GM12874 (cell line): ENCODE results near the gene TOGARAM1.

ENCODE experiments used
- TF ChIP-seq, protein P1 (sequence below): IDR thresholded peaks from 2 replicates; pipeline ENCODE4 v1.5.1; 2011; ENCODE audit warnings: low read depth, mild to moderate bottlenecking, control low read depth, low read length, moderate library complexity; ENCODE audit not compliant: insufficient read depth

Gene TOGARAM1

DNA sequence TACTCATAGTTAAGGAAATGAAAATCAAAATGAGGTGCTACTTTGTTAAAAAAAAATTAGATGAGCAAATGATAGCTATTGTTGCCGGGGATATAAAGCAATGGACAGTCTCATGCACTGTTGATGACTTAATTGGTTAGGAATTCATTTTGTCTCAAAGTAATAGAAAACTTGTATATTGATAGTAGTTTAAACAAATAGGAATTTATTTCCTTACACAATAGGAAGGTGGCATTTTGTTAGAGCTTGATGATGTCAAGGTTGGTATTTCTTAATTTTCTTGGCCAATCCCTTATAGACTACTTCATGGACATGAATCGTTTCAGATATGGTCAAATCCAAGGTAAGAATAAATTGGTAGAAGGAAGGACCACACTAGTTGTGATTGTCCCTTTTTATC, 129.7 kb downstream of the TOGARAM1 start:
- TF ChIP-seq, protein P1, sequence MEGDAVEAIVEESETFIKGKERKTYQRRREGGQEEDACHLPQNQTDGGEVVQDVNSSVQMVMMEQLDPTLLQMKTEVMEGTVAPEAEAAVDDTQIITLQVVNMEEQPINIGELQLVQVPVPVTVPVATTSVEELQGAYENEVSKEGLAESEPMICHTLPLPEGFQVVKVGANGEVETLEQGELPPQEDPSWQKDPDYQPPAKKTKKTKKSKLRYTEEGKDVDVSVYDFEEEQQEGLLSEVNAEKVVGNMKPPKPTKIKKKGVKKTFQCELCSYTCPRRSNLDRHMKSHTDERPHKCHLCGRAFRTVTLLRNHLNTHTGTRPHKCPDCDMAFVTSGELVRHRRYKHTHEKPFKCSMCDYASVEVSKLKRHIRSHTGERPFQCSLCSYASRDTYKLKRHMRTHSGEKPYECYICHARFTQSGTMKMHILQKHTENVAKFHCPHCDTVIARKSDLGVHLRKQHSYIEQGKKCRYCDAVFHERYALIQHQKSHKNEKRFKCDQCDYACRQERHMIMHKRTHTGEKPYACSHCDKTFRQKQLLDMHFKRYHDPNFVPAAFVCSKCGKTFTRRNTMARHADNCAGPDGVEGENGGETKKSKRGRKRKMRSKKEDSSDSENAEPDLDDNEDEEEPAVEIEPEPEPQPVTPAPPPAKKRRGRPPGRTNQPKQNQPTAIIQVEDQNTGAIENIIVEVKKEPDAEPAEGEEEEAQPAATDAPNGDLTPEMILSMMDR: no peak

DNA sequence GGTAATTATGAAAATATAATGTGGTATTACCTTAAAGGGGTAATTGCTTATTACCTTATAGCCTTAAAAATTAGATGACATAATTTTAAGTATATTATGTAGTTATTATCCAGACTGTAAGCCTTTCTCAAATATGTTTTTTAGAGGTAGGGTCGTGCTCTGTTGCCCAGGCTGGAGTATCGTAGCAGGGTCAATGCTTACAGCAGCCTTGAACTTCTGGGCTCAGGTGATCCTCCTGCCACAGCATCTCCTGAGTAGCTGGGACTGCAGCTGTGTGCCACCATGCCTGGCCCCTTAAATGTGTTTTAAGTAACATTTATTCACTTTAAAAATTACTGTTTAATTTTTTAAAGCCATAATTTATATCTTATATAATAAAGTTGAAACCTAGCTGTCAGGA, 132.3 kb downstream of the TOGARAM1 start:
- TF ChIP-seq, protein P1: no peak

DNA sequence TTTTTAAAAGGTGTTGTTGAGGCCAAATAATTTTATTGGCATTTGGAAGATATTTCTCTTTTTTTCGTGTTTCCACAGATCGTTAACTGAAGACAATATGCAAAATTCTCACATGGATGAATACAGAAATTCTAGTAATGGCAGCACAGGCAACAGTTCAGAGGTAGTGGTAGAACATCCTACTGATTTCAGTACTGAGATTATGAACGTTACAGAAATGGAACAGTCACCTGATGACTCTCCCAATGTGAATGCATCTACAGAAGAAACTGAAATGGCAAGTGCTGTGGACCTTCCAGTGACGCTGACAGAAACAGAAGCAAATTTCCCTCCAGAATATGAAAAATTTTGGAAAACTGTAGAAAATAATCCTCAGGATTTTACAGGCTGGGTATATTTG, 133.2 kb downstream of the TOGARAM1 start:
- TF ChIP-seq, protein P1: no peak

DNA sequence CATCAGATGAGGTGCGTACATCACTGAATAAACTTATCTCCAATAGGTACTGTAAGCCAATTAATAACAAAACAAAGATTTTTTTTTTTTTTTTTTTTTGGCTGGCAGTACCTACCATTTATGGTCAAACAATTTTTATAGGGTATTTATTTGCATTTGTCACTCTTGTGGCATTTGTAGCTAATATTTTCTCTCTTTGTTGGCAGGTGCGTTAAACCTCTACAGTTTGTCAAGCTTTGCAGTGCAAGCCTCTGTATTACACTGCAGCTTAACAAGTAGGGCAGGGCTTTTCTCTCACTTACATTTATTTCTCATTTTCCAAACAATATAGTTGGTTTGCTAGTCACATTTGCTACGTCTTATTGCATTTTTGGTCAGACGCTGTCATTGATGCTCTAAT, 134.2 kb downstream of the TOGARAM1 start:
- TF ChIP-seq, protein P1: no peak

DNA sequence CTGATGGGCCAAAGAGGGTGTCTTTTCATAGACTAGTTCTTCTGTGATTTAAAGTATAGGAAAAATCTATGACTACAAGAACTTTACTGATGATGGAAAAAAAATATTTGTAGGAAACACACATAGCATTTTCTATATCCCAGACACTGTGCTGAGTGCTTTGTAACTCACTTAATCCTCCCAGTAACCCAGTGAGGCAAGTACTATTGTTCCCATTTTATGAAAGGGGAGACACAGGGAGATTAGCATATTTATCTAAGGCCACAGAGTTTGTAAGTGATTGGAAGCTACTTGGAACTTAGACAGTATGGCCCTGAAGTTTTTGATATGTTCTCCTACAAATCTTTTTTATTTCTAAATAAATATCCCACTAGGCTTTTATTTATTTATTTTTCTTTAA, 141.8 kb downstream of the TOGARAM1 start:
- TF ChIP-seq, protein P1: no peak

DNA sequence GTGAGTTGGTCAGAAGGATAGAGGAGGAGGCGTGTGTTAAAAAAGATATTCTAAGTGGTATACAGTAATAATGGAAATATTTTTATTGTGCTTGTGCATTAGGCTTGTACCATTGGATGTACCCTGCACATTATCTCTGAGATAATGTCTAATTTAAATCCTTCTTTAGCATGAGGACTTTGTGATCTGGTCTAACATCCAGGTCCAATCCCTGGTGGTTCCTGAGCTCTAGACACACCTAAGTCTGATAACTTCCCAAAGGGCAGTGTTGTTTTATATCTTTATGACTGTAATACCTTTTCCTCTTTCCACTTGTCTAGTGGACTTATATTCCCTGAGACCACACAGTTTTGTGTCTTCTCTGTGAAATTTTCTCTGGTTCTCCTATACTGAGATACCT, 142.6 kb downstream of the TOGARAM1 start:
- TF ChIP-seq, protein P1: no peak

DNA sequence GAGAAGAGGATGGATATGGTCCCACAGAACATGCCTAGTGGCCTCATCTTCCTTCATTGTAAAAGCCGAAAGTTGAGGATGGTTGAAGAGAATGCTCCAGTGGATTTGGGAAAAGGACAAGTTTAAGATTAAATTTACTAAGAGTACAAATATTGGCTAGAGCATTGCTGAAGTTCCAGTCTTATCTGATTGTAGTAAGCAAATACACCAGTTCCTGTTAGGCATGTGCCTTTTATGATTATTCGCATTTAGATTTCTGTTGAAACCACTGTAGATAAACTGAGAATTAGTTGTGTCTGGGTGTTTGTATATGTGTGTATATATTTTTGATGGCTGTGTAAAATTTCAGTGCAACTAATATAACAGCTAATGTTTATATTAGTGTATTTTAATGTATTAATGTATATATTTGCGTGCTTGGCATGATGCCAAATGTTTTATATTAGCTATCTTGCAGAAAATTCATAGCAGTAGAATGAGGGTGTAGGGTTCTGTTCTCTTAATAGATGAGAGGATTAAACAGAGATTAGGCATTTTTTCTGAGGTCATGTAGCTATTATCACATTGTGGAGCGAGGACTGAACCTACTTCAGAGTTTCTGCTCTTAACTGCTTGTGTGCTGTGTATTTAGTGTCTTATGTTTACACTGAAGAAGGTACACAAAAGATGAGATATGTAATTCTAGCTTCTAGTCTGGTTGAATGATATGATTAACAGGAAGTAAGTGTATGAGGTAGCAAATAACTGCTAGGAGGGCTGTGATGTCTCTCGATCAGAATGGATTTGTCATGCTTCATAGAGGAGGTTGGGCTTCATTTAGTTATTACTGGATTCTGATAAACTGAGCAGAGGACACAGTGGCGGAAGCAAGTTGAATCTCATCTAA, 151.1 kb downstream of the TOGARAM1 start:
- TF ChIP-seq, protein P1: no peak
